GM15510 (cell line): ENCODE measurements around the gene TOP1.

Source experiments
- POLR2A ChIP-seq: IDR thresholded peaks from 3 replicates; pipeline ENCODE4 v1.6.1; 2011; ENCODE audit warnings: borderline replicate concordance; ENCODE audit not compliant: insufficient read length; ENCODE audit errors: extremely low read depth

TOP1 gene

DNA sequence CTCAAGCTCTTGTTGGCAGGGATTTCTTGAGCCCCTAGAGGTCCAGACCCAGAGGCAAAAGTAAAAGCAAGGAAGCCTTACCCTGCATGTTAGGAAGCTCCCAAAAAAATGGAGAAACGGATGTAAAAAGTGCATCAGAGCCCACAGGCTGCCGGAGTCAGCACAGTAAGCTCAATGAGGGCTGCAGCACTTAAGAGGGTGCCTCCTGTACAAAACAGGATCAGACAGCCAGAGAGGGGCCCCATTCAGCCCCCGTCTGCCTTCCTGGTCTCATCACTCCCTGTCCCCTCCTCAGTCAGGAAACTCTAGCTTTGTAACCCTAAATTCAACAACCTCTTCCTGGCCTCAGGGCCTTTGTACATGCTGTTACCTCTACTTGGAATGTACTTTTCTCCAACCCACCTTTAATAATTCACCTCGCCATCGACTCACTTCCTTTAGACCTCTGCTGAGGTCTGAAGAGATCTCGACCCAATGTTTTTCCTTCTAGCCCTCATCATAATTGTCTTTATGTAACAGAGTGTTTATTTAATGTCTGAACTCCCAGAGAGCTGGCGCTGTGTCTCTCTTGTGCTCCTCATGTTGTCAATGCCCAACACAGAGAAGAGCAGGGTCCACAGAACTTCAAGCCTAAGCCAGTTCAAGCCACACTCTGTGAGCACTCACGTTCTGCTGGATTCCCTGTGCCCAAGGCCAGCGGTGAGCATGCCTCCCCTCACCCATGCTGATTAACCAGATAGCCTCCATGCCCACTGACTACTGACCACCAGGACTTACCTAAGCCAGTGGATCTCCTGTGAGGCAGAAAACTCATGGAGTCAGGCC lies 106.0 kb downstream of the TOP1 start:
- no peak for TF ChIP-seq POLR2A

DNA sequence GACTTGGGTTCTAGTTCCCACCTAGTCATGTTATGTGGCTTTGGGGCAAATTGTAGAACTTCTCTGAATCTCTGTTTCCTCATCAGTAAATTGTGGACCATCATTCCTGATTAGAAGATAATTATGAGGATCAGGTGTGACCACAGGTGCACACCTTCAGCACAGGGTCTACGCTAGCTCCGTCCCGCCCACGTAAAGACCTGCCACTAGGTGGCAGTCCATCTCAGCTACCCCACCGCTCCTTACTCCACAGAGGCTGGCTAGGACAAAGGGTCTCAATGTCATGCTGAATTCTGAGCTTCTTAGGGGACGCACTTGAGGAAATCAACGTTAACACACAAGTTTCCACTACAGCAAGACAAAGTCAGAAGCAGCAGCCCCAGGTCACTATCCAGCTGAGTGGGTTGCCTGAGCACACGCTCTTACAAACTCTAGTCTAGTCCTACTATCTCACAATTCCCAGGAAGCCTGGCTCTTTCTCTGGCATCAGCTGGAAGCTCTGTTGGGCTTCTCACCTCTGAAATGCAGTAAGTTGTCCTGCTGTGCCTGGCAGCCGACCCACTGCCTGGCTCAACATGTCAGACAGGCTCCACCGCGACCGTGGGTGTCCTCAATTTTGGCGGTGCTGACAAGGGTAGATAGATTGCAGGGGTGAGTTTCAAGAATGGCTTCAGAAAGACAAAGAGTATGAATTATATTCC lies 106.7 kb downstream of the TOP1 start:
- no peak for TF ChIP-seq POLR2A

DNA sequence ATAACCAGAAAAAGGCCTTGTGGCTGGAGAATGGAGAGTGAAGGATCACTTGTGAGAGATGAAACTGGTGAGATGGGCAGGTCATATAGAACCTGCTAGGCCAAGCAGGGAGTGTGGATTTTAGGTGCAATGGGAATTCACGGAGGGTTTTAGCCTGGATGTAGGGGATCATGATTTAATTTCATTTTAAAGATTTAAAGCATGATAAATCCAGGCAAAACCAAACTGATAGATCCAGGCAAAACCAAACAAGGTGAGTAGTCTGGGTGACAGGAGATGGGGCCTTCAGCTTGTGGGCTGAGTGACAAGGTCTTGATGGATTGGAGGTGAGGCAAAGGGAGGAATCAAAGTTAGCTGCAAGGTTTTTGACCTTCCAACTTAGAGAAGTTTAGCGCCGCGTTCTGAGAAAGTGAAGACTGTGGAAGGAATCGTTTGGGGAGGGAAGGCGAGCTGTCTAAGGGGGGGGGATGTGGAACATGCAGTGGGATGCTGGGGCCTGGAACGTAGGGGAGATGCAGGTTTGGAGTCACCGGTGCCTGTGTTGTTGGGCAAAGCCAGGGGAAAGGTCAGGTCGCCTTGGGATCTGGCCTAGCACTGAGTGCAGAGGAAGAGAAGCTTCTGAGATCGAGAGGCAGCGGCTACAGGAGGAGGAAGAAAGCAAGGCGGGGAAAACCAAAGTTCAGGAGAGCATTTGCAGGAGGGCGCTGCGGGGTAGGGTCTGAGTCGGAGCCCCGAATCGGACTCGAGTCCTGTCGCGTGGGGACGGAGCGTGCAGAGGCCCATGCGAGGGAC lies 107.5 kb downstream of the TOP1 start:
- TF ChIP-seq POLR2A = no peak

DNA sequence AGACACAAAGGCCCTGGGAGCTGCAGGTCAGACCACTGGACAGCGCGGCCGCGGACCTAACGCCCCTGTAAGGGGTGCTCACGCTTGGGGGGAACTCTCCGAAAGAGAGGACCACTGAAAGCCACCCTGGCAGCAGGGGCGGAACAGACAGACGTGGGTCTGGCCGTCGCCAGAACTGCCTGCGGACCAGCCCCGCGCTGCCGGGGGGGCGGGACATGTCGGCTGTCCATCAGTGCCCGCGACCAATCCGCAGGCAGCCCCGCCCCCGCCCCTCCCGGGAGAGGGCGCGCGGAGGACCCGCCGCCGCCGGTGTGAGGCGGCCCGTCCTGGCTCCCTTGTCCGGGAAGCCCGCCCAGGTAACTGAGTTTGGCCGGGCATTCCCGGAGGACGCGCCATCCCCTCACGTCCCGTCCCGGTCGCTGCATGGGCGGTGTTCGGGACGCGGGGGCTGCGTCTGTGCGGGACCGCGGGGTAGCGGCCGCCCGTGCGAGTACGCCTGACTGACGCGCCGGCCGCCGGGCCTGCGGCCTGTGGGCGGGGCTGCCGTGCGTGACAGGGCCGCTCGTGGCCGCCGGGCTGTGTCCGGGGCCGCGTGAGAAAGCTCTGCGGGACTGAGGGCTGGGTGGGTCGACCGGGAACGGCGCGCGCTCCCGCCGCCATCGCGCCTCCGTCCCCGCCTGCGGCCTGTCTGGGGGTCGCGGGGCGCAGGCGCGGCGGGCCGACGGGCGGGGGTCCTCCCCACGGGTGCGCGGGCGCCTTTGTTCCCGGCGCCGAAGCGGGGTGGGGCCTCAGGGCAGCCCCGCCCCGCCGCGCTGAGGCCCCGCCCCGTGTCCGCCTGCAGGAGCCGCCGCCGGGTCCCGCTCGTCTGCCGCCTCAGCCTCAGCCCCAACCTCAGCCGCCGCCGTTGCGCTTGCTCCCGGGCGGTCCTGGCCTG lies 108.3 kb downstream of the TOP1 start, which contains the start of gene PLCG1:
PLCG1 (plus strand) TSS at position 864 of the 934 bp plus-strand sequence. CDS start 99 bp downstream, outside the sequence.
- peak; percentile 68 for TF ChIP-seq POLR2A

DNA sequence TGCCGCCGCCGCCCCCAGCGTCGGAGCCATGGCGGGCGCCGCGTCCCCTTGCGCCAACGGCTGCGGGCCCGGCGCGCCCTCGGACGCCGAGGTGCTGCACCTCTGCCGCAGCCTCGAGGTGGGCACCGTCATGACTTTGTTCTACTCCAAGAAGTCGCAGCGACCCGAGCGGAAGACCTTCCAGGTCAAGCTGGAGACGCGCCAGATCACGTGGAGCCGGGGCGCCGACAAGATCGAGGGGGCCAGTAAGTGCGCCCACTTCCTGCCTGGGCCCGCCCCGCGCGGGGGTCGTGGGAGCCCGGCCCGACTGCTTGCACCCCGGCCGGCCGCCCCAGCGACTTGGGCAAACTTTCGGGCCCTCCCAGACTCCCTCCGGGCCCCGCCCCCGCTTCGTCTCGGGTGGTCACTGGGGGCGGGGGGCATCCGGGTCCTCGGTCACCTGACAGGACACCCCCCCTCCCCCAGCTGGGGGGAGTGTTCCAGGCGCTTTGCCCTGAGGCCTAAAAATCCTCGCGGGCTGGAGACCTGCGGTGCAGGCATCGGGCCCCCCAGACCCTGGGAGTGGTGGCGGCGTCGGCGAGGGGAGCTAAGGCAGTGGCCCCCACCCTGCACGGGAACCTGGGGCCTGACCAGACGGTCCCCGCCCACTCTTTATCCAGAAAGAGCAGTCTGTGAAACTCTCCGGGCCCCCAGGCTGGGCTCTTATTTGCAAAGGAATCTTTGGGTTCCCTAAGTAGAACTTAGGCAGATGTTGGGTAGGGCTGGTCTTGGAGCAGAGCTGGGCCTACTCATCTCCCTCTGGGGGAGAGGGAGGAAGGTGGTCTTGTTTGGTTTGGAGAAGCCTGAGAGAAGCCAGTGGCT lies 109.2 kb downstream of the TOP1 start:
- TF ChIP-seq POLR2A = no peak

DNA sequence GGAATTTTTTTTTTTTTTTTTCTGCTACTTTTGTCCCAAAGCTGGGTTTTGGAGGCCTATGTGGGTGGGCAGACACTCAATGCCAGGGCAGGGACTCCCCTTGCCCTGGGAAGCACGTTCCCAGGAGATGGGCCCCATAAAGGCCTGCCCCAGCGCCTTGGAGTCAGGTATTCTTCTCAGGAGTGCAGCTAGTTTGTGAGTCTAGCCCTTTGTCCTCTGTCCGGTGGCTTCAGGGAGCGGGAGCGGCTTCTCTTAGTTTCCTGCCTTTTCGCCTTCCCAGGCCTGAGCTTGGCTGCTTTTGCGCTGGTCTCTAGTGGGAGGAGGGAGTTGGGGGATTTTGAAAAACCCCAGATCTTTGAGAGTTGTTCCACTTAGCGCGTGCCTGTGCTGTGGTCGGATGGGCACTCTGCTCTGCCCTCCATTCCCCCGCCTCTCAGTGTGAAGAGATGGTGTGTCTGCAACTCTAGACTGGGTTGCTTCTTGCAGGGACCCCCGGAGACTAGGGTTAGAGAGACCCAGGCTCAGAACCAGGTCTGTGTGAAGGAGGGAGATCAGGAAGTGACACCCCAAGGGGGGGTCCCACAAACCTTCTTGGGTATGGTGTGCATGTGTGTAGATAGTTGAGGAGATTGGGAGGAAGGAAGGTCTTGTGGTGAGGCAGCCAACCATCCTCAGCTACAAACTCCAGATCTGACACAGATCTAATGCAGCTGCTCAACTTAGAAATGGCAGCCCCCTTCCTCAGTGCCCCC lies 110.0 kb downstream of the TOP1 start:
- no peak for TF ChIP-seq POLR2A

DNA sequence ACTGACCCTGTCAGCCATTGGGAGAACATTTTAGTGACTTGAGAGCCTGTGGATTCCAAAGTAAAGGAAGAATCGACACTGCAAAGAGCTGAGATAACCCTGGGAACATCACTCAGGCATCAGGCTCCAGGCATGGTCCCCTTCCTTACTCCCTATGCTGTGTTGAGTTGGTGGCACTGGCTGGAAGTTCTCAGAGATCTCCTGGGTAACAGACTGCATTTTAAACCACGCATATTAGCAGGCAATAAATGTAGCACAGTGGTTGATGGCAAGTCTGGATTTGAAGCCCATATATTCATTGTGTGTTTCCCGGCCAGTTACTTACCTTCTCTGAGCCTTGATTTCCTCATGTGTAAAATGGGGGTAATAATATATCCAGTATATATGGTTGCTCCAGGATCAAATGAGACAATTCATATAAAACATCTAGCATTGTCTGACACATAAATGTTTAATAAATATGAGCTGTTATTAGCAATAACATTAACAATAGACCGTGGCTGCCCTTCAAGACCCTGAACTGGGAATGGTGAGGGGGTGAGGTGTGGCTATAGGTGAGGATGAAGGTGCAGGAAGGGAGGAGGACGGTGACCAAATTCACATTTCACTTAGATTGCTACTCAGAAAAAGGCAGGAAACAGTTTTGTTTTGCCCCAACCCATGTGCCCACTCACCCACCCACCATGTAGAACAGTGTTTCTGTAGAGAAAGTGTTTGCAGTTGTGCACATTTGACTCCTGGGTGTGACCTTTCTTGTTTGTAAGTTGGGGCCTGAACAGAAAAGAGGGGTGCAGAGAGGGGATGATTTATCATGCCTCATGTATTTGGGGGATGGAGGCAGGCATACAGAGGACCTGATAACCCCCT lies 110.8 kb downstream of the TOP1 start:
- no peak for TF ChIP-seq POLR2A

DNA sequence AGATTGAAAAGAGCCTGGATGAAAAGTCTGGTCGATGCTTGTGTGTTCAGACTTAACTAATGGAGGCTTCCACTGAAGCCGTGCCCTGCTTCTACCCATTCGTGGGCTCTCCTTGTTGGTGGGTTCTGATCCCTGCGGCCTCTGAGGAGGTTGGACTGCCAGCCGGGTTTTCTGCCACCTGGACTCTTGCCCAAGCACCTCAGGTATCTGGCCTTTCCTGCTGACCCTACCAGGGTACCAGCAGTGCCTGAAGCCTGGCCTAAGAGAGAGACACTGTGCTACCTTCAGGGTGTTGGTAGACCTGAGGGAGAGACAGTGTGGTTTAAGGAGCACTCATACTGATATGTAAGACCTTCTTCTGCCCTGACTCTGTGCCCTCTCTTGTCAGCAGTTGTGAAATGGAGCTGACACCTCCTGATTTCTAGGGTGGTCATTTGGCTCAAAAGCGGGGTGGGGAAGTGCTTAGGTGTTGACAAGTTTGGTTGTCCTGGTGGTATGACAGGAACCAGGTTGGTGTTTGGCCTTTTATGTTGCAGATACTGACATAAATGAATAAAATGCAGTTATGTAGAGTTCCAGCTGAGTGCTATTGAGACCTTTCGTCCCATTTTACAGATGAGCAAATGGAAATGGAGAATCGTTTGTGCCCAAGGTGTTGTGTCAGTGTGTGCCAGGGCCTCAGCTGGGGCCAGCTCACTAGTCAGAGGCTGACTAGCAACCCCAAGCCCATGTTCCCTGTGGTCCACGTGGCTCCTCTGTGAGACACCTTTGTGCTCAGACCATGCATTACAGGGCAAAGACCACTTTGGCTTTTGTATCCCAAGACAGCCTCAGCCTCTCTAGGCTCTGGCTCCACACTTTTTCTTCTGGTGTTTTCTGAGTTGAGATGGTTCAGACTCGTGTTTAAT lies 111.9 kb downstream of the TOP1 start:
- no peak for TF ChIP-seq POLR2A

DNA sequence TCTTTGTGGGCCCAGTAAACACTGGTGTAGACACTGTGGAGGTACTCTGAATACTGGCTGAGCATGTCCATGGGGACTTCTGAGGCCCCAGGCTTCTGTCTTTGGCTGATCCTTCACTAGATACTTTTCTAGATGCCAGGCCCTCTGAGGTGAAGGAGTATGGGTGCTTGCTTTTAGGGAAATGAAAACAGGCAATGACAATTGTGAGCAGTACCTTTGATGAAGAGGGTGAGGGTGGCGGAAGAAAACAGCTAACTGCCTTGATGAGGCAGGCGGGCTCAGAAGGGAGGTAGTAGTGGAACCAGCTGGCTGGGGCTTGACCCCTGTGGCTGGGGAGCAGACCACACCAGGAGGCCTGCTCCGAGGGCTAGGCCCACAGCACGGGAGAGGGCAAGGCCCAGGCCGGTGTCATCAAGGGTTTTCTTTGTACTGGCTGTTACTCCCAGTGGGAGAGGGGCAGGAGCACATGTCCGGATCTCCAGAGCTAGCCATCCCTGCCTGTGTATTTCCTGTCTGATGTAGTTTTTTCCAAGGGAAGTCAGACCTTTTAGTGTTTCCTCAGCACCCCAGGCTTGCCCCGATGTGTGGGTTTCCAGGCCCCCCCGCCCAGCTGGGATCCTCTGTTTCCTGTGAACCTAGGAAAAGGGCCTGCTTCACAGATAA lies 112.7 kb downstream of the TOP1 start:
- no peak for TF ChIP-seq POLR2A

DNA sequence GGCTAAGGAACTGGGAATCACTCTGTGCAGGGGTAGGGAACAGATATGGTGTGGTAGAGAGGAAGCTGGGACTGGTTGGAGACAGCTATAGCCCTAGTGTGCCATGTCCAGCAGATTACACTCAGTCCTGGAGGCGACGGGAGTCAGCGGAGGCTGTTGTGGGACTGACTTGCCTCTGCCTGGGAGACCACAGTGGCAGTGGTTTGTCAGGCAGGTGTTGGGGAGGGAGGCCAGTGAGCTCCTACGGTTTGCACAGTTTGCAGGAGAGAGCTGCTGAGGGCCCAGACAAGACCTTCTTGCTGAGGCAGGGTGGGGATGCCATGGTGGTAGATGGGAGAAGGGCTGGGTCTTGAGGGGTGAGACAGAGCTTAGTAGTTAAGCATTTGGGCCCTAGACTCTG lies 113.6 kb downstream of the TOP1 start:
- no peak for TF ChIP-seq POLR2A
